GM19025 (cell line): ENCODE measurements around the gene CEP128.
A peak's percentile ranks its signal among the peaks of the same experiment; 100 is the strongest.

Source experiments
- ATAC-seq: cut with Tn5 transposase; IDR thresholded peaks from one replicate; pipeline ENCODE4 v1.9.1; 2021; ENCODE audit warnings: mild to moderate bottlenecking, low read depth, moderate library complexity; ENCODE audit not compliant: unreplicated experiment

CEP128 gene

GRCh38 chr14:80698974-80699373 lies 242.6 kb downstream of the CEP128 start:
- no peak for ATAC-seq

GRCh38 chr14:80695869-80696268 lies 245.7 kb downstream of the CEP128 start:
- ATAC-seq, result peak; percentile 64

DNA sequence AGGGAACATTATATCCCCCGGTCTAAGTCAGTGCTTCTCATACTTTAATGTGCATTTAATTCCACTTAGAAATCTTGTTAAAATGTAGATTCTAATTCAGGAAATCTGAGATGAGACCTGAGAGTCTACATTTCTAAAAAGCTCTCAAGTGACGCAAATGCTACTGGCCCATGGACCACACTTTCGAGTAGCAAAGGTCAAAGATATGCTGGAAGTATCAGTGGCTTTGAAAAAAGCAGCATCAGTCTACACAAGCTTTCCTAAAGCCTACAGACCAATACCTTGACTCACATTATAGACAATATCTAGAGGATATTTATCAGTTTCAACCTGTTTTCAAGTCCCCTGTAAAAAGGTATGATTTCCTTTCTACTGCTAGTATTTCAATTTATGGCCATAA lies 248.6 kb downstream of the CEP128 start:
- ATAC-seq, result no peak

GRCh38 chr14:80681651-80682050 lies 259.9 kb downstream of the CEP128 start:
- ATAC-seq, result no peak

GRCh38 chr14:80679273-80679672 lies 262.3 kb downstream of the CEP128 start:
- no peak for ATAC-seq

GRCh38 chr14:80678436-80678835 lies 263.1 kb downstream of the CEP128 start:
- no peak for ATAC-seq

DNA sequence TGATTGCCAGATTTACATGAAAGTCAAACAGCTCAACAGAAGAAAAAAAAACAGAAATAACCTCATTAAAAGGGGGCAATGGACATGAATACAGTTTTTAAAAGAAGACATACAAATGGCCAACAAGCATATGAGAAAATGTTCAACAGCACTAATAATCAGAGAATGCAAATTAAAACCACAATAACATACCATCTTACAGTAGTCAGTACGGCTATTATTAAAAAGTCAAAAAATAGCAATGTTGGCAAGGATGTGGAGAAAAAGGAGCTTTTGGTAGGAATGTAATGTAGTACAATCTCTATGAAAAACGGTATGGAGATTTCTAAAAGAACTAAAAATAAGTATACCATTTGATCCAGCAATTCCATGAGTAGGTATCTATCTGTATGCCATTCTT lies 272.1 kb downstream of the CEP128 start:
- no peak for ATAC-seq

DNA sequence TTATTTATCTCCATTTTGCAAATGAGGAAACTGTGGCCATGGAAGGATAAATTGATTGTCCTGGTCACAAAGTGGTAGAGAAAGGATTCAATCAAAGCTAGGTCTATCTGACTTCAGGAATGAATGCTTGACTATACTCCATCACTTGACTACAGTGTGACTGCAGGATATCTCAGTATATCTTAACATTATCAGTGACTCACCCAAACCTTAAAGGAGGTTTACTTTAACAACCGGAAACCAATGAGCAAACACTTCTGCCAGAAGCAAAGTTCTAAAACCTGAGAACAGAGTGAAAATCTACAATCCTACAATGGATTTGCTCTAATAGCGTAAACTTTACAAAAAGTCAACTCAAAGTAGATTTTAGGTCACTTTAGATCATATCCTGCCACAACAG lies 277.0 kb downstream of the CEP128 start:
- ATAC-seq, result no peak

- no peak for ATAC-seq
Observed at GRCh38 chr14:80663541-80663940, 278.0 kb downstream of the CEP128 start.

- no peak for ATAC-seq
Observed at GRCh38 chr14:80659783-80660182, 281.8 kb downstream of the CEP128 start.

DNA sequence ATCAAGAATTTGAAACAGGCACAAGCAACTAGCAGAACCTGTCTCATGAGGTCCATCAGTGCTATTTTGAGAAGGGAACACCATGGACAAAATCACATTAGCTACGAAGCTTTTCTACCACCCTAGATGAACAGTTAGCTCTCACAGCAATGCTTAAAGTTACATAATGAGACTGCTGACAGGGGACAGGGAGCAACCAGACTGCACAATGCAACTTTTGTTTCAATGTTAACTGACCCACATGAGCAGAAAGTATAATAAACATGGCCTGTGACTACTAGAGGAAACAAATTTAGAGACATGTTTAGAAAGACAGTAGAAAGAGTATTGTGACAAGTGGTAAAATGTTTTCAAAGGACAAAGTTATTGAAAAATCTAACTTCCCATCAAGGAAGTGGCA lies 282.8 kb downstream of the CEP128 start:
- no peak for ATAC-seq

GRCh38 chr14:80658155-80658554 lies 283.4 kb downstream of the CEP128 start:
- no peak for ATAC-seq

DNA sequence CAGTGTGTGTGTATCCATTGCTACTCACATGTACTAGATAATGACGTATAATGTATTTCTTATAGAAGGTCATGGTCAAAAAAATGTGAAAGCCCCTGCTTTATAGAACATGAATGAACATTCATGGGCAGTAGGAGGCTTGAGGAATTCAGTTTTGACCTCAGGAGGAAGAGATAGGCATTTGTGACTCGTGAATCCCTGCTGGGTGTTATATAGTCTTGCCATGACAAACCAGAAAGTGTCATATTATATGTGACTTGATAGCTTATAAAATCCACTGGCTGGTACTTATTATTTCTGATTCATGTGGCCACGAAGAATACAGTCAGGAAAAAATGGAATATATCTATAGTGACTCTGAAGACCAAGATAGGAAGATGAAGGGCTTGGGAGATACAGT lies 287.6 kb downstream of the CEP128 start:
- ATAC-seq, result no peak

DNA sequence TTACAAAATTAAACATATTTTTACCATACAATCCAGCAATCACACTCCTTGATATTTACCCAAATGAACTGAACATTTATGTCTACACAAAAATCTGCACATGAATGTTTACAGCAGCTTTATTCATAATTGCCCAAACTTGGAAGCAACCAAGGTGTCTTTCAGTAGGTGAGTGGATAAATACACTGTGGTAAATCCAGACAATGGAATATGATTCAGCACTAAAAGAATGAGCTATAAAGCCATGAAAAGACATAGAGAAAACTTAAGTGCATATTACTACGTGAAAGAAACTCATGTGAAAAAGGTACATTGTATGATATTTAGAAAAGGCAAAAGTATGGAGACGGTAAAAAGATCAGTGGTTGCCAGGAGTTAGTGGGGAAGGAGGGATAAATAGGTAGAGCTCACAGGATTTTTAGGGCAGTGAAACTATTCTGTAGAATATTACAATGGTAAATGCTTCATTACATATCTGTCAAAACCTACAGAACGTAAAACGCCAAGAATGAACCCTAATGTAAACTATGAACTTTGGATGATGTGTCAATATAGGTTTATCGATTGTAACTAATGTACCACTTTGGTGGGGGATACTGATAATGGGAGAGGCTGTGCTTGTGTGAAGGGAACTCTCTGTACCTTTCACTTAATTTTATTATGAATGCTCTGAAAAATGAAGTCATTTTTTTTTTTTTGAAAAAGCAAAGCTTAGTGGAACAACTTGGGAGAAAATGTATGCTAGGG lies 295.7 kb downstream of the CEP128 start:
- ATAC-seq, result no peak

DNA sequence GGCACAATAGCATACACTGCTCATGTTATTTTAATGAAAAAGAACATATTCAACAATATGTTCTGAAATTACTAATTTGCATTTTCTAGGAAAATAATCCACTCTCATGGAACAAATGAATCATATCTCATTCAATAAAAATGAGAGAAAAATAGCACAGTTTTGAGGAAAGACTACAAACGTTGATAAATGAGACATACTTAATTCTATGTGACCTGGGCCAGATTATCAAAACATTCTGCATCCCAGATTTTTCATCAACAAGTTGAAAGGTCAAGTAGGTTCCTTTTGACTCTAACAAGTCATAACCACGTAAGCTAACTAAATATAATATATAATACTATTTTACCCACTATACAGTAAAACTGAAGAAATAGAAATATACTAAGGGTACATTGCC lies 296.7 kb downstream of the CEP128 start:
- no peak for ATAC-seq

GRCh38 chr14:80638620-80639515 lies 302.7 kb downstream of the CEP128 start:
- ATAC-seq, result no peak

GRCh38 chr14:80637756-80638619 lies 303.6 kb downstream of the CEP128 start:
- no peak for ATAC-seq

DNA sequence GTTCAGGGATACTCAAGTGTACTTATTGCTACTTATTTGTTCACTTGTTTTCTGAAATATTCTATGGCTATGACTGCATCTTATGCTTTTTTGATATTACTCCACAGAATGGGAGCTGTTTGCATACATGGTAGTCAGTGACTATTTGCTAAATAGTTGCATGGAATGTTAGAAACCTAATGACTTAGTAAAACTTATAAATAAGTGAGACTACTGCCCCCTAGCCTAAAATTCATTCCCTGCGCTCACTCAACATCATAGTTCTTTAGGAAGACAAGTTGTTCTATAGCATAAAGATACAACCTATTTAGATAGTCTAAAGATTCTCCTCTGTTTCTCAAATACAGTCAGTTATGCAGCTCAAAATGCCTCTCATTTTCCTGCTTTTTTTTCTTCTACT lies 305.5 kb downstream of the CEP128 start:
- no peak for ATAC-seq

DNA sequence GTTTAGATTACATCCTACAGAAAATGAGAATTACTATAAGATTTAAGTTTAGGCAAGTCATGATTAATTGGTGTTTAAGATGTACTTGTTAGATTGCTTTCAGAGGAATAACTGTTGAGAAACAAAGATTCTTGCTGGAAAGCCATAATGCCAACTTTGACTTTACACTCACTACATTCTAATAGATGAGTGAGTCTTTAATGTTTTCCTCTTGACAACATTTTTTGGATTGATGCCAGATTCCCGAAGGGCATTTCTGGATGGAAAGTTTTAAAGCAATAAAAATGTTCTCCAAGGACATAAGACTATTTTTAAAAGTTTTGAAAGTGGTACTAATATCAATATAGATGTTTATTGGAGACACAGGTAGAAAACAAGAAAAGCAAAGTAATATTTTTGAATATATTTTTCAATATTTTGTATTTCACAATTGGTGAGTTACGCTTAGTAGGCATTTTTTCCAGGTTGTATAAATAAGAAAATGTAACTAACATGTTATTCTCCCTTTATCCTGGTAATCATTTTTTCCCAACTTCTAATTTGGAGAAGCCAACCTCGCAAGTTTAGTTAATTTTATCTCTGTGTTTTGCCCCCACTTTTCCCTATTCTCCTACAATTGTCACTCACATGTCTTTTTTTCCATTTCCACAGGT lies 307.3 kb downstream of the CEP128 start:
- ATAC-seq, result no peak

- ATAC-seq, result no peak
Observed at GRCh38 chr14:80629606-80630005, 311.9 kb downstream of the CEP128 start.
